Epithelial cell of esophagus (primary cell): Measurements from ENCODE around the gene CPNE5.

Experiments used
- DNase-seq: peaks from one replicate; pipeline ENCODE4 v3.0.0; 2010; ENCODE audit warnings: low read depth
- H3K4me3 ChIP-seq: 2 replicates; pipeline ENCODE4 v1.5.1; 2011; ENCODE audit warnings: mild to moderate bottlenecking, low read length, control low read depth
- CTCF ChIP-seq: IDR thresholded peaks from 2 replicates; pipeline ENCODE4 v1.5.1; 2011; ENCODE audit warnings: low read depth, mild to moderate bottlenecking, low read length, control low read depth, inconsistent platforms; ENCODE audit not compliant: insufficient read depth; ENCODE audit errors: missing control alignments

Gene CPNE5

DNA sequence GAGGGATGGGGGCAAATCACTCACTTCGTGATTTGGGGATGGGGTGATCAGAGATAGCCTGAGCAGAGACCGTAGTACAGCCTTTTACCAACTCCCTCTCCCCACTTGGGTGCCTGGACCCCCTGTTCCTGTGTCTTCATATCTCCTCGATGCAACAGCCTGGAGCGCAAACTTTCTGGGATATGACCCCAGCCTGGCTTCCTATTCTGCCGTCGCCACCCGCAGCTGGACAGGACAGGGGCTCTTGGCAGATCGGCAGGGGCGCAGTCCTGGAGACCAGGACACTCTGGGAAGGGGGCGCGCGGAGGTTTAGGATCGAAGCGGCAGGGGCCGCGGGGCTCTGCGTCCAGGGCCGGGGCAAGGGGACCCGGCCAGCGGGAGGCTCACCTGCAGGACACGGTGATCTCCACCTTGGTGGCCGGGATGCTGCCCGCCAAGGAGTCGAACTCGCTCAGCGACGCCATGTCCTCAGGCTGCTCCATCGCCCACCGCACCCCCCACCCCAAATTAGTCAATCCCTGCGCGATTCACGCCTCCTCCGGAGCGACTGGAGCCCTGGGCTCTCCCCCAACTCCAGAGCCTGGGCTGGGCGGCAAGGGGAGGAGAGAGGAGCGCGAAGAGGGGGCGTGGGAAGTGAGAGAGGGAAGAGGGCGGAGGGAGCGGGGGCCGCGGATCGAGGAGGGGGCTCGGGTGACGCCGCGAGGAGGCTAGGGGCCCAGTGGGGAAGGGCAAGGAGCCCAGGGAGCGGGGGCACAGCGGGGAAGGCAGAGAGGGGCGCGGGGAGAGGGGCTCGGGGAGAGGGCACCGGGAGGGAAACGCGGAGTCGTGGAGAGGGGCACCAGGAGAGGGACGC lies at the start of gene CPNE5:
TSS of gene CPNE5 (minus strand) at position 549 of the 853 bp plus-strand sequence. CDS start at position 482, 67 bp downstream.
- TF ChIP-seq CTCF, result no peak

GRCh38 chr6:36888115-36888643 lies 48.9 kb upstream of the CPNE5 start:
- no peak overlapping the region for H3K4me3 ChIP-seq
- no peak for DNase-seq
- TF ChIP-seq CTCF, result no peak

More for the DNA sequence above, at the start of gene CPNE5:
- DNase-seq, result no peak
- peak within 1 kb of the TSS; percentile 32 for H3K4me3 ChIP-seq

DNA sequence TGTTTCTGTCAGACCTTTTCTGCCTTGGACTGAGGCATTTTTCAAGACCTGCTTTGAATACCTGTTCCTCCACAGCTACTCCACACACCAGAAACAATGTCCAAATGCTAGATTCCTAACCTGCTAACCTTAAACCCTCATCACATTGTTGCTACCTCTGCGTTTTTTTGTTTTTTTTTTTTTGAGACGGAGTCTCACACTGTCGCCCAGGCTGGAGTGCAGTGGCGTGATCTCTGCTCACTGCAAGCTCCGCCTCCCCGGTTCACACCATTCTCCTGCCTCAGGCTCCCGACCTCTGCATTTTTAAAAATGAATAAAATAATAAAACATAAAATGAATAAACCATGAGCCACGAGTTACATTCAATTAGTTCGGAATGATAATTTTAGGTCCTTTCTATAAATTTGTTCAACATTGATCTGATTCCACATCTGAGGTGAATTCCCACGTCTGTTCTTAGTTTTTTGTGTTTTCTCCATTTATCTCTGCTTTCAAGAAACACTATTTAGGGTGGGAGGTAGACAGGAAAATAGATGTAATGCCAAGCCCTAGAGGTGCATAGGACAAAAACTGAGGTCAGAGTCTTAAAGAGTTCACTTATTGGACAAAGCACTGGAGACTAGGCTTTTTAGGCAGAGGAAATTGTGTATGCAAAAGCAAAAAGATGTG lies 47.8 kb upstream of the CPNE5 start:
- H3K4me3 ChIP-seq, result peak overlapping the region; percentile 82
- no peak for TF ChIP-seq CTCF
- no peak for DNase-seq

GRCh38 chr6:36885461-36886401 lies 46.5 kb upstream of the CPNE5 start, which contains the start of gene C6orf89:
TSS of gene C6orf89 (plus strand) at chr6:36885952. CDS start at chr6:36899445, 13,493 bp downstream.
- peak within 1 kb of the TSS; percentile 82 for H3K4me3 ChIP-seq
- TF ChIP-seq CTCF, result peak; percentile 90
- DNase-seq, result peak; percentile 97

DNA sequence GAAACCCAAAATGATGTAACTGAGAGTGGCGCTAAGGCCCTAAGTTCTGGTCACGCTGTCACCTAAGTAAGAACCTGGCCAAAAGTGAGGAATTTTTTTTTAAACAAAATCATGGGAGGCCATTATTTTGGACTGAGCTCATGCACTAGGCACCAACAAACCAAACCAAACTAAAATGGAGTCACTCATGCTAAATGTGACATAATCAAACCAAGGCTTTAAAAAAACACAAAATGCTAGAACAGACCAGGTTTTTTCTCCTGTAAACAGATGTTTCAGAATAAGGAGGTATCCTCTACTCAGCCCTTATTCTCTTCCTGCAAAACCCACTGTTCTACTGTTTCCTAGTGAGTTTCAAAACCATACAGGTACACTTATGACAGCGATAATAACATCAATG lies 45.4 kb upstream of the CPNE5 start:
- no peak overlapping the region for H3K4me3 ChIP-seq
- DNase-seq, result no peak
- no peak for TF ChIP-seq CTCF

DNA sequence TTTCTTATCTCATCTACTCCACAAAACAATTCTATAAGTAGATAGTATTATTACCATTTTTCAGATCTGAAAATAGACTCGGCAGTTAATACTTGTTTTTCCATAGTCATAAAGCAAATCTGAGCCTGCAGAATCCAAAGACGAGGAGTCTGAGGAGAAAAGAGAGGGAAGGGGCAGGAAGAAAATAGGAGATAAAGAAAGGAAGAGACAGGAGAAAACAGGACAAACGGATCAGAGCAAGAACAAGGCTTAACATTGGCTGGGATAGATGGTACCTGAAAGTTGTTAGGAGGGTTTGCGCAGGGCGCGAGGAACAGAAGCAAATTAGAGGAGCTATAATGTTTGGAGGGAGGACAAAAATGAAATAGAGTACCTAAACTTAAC lies 36.0 kb upstream of the CPNE5 start:
- peak overlapping the region; percentile 93 for H3K4me3 ChIP-seq

More for the DNA sequence above, 36.0 kb upstream of the CPNE5 start:
- no peak for DNase-seq
- TF ChIP-seq CTCF, result no peak
